ENCODE results near the gene LIPK. TPM values are rescaled to one million over a fixed set of nuclear protein-coding genes. Genes with fewer than 3 reads are reported as not detected.

Gene LIPK
- total and polyA plus RNA-seq, 2 experiments from 2014 or later, result not detected

- Histone ChIP-seq H3K4me3 (no peak overlapping the region), H3K27me3 (ENCODE audit: insufficient read depth) (no peaks in the 10 kb centered on the region), H3K4me2 (no peak overlapping the region), H4K20me1 (replicated peaks; ENCODE audit: insufficient read depth) (no peaks in the 10 kb centered on the region), H2AFZ (no peak overlapping the region), H3K4me1 (ENCODE audit: insufficient read depth) (no peaks in the 10 kb centered on the region), H3K9me2 (ENCODE audit: insufficient read depth) (no peaks in the 10 kb centered on the region), H3K36me3 (ENCODE audit: insufficient read depth) (no peaks in the 10 kb centered on the region), H3F3A (replicated peaks; ENCODE audit: low read depth) (no peaks in the 10 kb centered on the region), H3K27ac (ENCODE audit: low read depth) (no peak overlapping the region), H3K79me2 (replicated peaks; ENCODE audit: insufficient read depth) (no peaks in the 10 kb centered on the region)
- Mint-ChIP-seq H3K9me3 (no peaks in the 10 kb centered on the region), H3K4me3 (no peak overlapping the region), H3K4me1 (peaks cover 4% of the 10 kb centered on the region; the same call in 1 of the 3 replicates), H3K27ac (no peak overlapping the region), H3K27me3 (ENCODE audit: insufficient read depth, low read depth, poor library complexity) (peaks cover 2% of the 10 kb centered on the region), H3K36me3 (ENCODE audit: low read depth) (no peaks in the 10 kb centered on the region)
- ATAC-seq, result no peak
- TF ChIP-seq ZNF462 (CRISPR knock-in tag; IDR thresholded peaks at IDR 0.05), result no peak
- TF ChIP-seq NANOG (IDR thresholded peaks at IDR 0.05; ENCODE audit: borderline replicate concordance), result no peak
- TF ChIP-seq EZH2 (IDR thresholded peaks at IDR 0.05; ENCODE audit: low read depth, unreplicated experiment), result no peak
- no peak for TF ChIP-seq ETS1 (IDR thresholded peaks at IDR 0.05)
- no peak for TF ChIP-seq CREB1 (CRISPR knock-in tag; IDR thresholded peaks at IDR 0.05; ENCODE audit: low read depth)
- TF ChIP-seq, protein P1, sequence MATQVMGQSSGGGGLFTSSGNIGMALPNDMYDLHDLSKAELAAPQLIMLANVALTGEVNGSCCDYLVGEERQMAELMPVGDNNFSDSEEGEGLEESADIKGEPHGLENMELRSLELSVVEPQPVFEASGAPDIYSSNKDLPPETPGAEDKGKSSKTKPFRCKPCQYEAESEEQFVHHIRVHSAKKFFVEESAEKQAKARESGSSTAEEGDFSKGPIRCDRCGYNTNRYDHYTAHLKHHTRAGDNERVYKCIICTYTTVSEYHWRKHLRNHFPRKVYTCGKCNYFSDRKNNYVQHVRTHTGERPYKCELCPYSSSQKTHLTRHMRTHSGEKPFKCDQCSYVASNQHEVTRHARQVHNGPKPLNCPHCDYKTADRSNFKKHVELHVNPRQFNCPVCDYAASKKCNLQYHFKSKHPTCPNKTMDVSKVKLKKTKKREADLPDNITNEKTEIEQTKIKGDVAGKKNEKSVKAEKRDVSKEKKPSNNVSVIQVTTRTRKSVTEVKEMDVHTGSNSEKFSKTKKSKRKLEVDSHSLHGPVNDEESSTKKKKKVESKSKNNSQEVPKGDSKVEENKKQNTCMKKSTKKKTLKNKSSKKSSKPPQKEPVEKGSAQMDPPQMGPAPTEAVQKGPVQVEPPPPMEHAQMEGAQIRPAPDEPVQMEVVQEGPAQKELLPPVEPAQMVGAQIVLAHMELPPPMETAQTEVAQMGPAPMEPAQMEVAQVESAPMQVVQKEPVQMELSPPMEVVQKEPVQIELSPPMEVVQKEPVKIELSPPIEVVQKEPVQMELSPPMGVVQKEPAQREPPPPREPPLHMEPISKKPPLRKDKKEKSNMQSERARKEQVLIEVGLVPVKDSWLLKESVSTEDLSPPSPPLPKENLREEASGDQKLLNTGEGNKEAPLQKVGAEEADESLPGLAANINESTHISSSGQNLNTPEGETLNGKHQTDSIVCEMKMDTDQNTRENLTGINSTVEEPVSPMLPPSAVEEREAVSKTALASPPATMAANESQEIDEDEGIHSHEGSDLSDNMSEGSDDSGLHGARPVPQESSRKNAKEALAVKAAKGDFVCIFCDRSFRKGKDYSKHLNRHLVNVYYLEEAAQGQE (IDR thresholded peaks at IDR 0.05; ENCODE audit: unreplicated experiment), result no peak
- no peak for TF ChIP-seq ZNF114 (CRISPR knock-in tag; IDR thresholded peaks at IDR 0.05)
- TF ChIP-seq ZNF331 (CRISPR knock-in tag; IDR thresholded peaks at IDR 0.05; ENCODE audit: low read depth), result no peak
- TF ChIP-seq STAT1 (IDR thresholded peaks at IDR 0.05; ENCODE audit: unreplicated experiment), result no peak
- no peak for TF ChIP-seq EZH2phosphoT487 (IDR thresholded peaks at IDR 0.05; ENCODE audit: unreplicated experiment)
- TF ChIP-seq JUNB (IDR thresholded peaks at IDR 0.05; ENCODE audit: unreplicated experiment), result no peak
- TF ChIP-seq CTCF (conservative IDR thresholded peaks at IDR 0.05; ENCODE audit: low read depth in 2 of 2), result no peak
- TF ChIP-seq POLR2AphosphoS5 (IDR thresholded peaks at IDR 0.05; ENCODE audit: low read depth), result no peak
- no peak for DNase-seq (ENCODE audit: low spot score)
Observed at GRCh38 chr10:88786032-88786770, 80.2 kb downstream of the LIPK start.
